Upper lobe of left lung (tissue), 4 donors: Measurements from ENCODE around the gene PI16.

Source experiments
- POLR2A ChIP-seq, 4 donors: fragments of 450-650 bp; IDR thresholded peaks; one replicate each; pipeline ENCODE4 v1.5.1; 2016 to 2017; ENCODE audit warnings: antibody characterized with exemption in 4 of 4, mild to moderate bottlenecking in 2 of 4
- TF ChIP-seq, protein P1 (sequence below), 6 experiments: fragments of 450-650 bp in 4 of 6; fragments of 200-600 bp in 2 of 6; sonication (generic) in 2 of 6; IDR thresholded peaks; one replicate each; pipeline ENCODE4 v1.5.1; 2016 to 2019; ENCODE audit warnings: antibody characterized with exemption in 6 of 6

GRCh38 chr6:37004044-37004980, 49.8 kb downstream of the PI16 start:
- no peak for TF ChIP-seq POLR2A (IDR thresholded peaks at IDR 0.05)
- TF ChIP-seq, protein P1, sequence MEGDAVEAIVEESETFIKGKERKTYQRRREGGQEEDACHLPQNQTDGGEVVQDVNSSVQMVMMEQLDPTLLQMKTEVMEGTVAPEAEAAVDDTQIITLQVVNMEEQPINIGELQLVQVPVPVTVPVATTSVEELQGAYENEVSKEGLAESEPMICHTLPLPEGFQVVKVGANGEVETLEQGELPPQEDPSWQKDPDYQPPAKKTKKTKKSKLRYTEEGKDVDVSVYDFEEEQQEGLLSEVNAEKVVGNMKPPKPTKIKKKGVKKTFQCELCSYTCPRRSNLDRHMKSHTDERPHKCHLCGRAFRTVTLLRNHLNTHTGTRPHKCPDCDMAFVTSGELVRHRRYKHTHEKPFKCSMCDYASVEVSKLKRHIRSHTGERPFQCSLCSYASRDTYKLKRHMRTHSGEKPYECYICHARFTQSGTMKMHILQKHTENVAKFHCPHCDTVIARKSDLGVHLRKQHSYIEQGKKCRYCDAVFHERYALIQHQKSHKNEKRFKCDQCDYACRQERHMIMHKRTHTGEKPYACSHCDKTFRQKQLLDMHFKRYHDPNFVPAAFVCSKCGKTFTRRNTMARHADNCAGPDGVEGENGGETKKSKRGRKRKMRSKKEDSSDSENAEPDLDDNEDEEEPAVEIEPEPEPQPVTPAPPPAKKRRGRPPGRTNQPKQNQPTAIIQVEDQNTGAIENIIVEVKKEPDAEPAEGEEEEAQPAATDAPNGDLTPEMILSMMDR (IDR thresholded peaks at IDR 0.05) = no peak
